HG03175 (cell line): ENCODE results near the gene TMEM45A.
"Not testable (repeated sequence)": the region's sequence is repeated elsewhere in the genome, so short reads cannot be mapped to it uniquely, and the experiment has no call there.

Experiments used
- ATAC-seq: cut with Tn5 transposase; IDR thresholded peaks from one replicate; pipeline ENCODE4 v1.9.1; 2021; ENCODE audit warnings: mild to moderate bottlenecking, moderate library complexity; ENCODE audit not compliant: unreplicated experiment

Gene TMEM45A

GRCh38 chr3:100532411-100532810, 40.0 kb downstream of the TMEM45A start:
- ATAC-seq = no peak

GRCh38 chr3:100533176-100533575, 40.8 kb downstream of the TMEM45A start:
- ATAC-seq = no peak

DNA sequence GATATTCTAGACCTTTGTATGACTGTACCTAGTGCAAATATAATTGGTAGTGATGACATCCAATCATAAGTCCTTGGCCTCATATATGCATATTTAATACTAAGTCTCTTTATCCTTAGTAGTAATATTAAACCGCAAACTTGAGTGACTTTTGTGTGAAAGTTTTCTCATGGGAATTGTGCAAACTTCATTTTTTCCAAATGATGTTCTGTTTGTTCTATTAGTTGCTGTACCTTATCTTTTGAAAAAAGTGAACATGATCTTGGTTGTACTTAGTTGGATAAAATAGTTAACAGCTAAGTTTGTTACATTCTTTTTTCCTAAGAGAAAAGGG, 43.2 kb downstream of the TMEM45A start:
- no peak for ATAC-seq

DNA sequence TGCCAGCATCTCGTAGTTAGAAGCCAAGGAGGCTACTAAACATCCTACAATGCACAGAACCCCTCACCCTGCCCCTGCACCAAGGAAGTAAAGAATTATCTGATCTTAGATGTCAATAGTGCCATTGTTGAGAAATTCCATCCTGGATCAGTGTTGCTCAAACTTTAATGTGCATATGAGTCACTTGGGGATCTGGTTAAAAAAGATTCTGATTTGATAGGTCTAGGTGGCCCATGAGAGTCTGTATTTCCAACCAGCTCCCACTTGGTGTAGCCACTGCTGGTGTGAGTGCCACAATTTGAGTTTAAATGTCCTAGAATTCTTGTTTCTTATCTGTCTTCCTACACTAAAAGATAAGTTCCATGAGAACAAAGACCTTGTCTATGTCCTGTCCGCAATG, 43.7 kb downstream of the TMEM45A start:
- ATAC-seq = no peak

DNA sequence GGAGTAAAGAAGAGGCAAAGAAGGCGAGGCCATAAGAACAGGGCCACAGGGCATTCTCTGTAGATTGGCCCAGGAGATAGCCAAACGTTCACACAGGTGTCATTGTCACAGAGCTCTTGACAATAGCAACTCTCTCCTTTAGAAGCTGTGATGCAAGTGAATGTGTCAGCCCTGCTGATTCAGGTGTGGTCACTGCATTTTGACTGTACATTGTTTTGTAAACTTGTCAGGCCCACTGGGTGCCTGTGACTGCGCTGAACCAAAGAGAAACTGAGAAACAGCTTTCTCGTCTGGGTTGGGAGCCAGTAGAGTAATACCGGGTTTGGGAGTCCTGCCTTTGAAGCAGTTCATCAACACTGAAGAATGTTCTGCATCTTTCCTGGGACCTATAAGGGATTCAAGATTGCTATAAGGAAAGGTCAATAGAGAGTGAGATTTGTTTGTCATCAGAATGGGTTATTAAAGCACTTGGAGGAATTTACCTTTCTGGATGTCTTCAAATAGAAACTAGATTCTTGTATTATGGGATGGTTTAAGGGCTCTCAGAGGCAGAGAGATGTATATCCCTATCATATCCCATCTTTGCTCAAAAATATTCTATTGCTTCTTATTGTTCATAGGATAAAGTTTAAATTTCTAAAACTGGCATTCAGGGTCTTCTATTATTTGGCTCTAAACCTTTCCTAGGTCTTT, 45.4 kb downstream of the TMEM45A start:
- ATAC-seq = no peak

- no peak for ATAC-seq
Measured at GRCh38 chr3:100538339-100538706, 45.9 kb downstream of the TMEM45A start.

DNA sequence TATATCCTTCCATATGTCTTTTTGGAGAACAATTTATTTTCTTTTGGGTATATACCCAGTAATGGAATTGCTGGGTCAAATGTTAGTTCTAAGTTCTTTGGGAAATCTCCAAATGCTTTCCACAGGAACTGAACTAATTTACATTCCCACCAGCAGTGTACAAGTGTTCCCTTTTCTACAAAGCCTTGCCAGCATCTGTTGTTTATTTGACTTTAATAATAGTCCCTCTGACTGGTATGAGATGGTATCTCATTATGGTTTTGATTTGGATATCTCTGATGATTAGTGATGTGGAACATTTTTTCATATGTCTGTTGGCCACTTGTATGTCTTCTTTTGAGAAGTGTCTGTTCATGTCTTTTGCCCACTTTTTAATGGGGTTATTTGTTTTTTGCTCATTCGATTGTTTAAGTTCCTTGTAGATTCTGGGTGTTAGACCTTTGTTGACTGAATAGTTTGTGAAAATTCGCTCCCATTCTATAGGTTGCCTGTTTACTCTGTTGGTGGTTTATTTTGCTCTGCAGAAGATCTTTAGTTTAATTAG, 48.4 kb downstream of the TMEM45A start:
- ATAC-seq = no peak

- not testable (repeated sequence) for ATAC-seq
Measured at GRCh38 chr3:100541428-100541827, 49.0 kb downstream of the TMEM45A start.

- no peak for ATAC-seq
Measured at GRCh38 chr3:100545371-100545770, 53.0 kb downstream of the TMEM45A start.

DNA sequence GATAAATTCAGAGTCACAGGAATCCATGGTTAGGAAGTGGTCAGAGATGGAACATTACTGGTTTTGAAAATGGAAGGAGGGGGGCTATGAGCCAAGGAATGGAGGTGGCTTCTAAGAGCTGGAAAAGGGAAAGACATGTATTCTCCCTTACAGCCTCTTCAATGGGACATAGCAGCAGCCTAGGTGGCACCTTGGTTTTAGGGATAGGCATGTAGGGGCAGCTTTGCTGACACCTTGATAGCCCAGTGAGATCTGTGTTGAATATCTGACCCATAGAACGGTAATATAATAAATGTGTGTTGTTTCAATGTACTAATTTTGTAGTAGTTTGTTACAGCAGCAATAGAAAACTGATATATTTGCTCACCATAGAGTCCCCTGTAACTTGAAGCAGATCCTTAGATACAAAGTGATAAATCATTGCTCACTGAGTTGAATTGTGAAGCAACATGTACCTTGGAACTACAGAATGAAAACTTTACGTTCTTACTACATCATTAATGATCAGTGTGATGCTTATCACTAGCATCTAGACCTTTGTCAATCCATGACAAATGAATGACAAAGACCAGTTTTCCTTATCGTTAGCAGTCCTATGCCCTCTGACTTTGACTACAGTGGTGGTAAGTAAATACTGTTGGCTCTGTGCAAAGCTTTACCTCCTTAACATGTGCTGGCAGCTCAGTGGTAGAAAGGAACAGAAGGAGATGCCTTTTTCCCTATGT, 53.8 kb downstream of the TMEM45A start:
- ATAC-seq = no peak

- ATAC-seq = no peak
Measured at GRCh38 chr3:100548053-100548452, 55.6 kb downstream of the TMEM45A start.

DNA sequence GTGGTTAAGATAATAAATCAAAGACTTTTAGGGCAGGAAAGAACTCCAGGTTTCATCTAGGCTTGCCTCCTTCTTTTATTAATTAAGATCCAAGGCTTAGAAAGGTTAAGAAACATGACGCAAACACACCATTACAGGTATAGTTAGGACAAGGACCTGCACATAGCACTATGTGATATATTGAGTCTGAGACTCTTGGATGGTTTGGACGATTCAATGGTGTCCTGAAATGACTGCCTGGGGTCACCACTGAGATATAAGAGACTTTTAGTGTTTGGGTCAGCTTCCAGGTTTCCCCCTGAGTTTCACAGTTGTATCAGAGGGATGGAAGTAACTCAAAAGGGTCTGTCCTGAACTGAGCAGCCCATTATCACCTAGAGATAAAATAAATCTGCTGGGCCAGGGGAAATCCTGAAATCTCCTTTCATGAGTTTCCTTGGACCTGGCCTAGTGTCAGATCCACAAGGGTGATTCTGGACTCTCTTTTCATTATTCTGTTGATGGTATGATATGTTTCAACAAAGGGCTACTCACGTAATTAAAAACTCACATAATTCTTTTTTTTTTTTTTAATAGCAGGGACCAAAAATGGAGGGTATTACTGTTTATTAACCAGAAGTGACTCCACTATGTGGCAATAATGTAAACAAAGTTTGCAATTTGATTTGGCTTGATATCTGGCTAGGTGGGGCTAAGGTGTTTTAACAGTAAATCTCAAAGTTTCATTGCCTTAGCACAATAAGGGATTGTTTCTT, 61.4 kb downstream of the TMEM45A start:
- ATAC-seq = no peak

DNA sequence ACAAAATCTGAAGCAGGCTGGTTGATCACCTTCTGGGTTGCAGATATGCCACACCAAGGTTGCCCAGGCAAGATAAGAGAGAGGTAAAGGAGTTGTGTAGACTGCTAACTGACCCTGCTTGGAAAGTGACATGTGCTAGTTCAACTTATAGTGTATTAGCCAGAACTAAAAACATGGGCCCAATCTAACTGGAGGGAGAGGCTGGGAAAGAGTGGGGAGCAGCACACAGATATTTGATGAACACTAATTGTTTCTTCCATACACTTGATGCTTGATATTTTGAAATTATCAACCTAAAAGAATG, 61.9 kb downstream of the TMEM45A start:
- ATAC-seq = no peak

- ATAC-seq = no peak
Measured at GRCh38 chr3:100556673-100557310, 64.4 kb downstream of the TMEM45A start.

DNA sequence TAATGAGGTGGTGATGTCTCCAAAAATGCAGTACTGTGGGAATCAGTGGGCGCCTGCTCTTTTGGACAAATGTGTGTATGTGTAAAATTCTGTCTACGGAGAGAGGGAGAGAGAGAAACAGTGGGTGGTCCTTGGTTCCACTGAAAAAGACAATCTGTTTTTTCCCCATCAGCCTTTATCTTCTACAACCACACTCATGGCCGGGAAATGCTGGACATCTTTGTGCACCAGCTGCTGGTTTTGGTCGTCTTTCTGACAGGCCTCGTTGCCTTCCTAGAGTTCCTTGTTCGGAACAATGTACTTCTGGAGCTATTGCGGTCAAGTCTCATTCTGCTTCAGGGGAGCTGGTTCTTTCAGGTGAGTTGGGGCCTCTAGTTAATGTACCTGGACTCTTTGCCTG, 65.8 kb downstream of the TMEM45A start:
- ATAC-seq = no peak

DNA sequence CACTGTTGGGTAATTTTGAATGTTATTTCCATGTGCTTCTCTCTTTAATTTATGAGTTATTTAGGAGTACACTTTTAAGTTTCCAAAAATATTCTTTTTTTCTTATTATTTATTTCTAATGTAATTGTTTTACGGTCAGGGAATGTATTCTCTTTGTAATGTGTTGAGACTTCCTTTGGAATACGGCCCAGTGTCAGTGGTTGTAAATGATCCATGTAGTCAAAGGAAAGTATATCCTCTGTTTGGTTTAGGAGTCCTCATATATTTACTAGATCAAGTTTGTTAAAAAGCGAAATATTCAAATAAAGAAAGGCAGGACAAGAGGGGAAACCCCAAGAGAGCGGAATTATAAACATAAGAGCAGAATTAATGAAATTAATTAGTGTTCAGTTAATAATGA, 68.0 kb downstream of the TMEM45A start:
- no peak for ATAC-seq

GRCh38 chr3:100561459-100562158, 69.2 kb downstream of the TMEM45A start:
- ATAC-seq = no peak

DNA sequence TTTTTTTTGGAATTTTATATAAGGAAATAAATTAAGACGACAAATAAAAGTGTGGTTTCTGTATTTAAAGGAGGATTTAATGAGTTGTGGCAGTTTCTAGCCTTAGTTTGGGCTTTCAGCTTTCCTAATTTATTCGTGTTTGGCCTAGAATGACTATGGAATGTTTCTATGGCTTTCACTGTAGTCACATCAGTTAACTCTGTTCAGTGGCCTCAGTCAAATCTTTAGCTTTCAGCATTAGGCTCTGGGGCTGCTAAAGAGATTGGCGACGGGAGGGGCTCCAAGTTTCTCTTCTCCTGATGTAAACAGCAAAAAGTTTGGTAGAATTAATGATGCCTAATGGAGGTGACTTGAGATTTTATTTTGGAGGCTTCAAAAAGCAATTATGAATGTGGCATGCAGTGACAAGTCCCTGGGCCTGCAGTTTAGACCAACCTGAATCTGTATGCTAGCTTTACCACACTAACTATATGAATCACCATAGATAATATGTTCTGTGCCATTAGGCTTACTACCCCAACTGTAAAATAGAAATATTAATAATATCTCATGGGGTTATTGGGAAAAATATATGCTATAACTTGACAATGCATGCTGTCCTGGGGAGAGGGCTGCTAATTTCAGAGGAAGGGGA, 69.9 kb downstream of the TMEM45A start:
- no peak for ATAC-seq

GRCh38 chr3:100563228-100563627, 70.8 kb downstream of the TMEM45A start:
- ATAC-seq = no peak

DNA sequence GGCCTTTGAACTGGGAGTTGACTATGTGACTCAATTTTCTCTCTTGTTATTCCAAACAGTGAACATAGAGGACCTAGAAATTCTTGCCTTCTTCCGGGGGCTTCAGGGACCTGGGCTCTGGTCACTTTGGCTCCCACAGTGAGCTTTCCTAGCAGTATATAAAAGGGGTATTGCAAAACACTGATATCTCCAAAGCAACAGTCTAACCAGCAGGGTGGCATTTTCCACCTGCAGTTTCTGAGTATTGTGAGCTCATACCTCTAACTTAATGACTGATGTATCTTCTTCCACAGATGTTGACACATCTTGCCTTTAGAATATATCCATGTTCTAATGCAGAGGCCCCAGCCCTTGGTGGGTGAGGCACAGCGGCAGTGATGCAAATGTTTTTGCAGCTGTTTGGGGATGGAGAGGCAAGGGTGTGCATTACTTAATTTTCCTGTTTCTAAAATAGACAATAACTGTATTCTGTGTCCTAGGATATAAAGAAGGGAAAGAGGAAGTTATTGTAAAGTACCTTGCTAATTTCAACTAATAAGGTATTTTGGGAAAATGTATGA, 71.3 kb downstream of the TMEM45A start:
- ATAC-seq = no peak
